Heart left ventricle (tissue), 13 donors: ENCODE data around the gene SLC22A23.

Source experiments
- CTCF ChIP-seq, 12 donors: fragments of 200-600 bp; sonication (generic) in 4 of 12; IDR thresholded peaks; one replicate each; pipeline versions ENCODE4 v1.5.0 to v1.8.0; 2018 to 2022; ENCODE audit warnings: antibody characterized with exemption in 12 of 12, mild to moderate bottlenecking in 5 of 12
- POLR2A ChIP-seq, 2 donors: fragments of 450-650 bp; IDR thresholded peaks; one replicate each; pipeline ENCODE4 v1.6.1; 2017; ENCODE audit warnings: antibody characterized with exemption in 2 of 2, mild to moderate bottlenecking in 2 of 2, moderate library complexity in 2 of 2
- donor health status: ischemic (EF 13 %, LVEDD 7.1; RV severe dilation, severe dysfunction).
- donor health status: DM: no; HTN: yes; CAD: no.
- donor health status: DM: no; HTN: no; CAD: no.
- donor health status: ischemic (EF 25% LVEDD 6.9; RV normal size, moderate dysfunction).
- donor health status: ischemic (EF 25% LVEDD 5.7; RV mildly dilated, moderate dysfunction).
- donor health status: ischemic (EF 35%, LVEDD 5.7; RV mildly dilated, moderate dysfunction).
- donor health status: nonischemic (EF 11% LVEDD 7.7; RV severe dilation, severe dysfunction).
- donor health status: DM: yes; HTN: yes; CAD: no.
- donor health status: PGD.
- donor health status: ischemic (EF 29% LVEDD 5.4; RV normal size, mild dysfunction).
- donor health status: nonischemic (EF 23%, LVEDD 6.1; RV moderate dilation, normal function).

GRCh38 chr6:3251462-3252314, 205.2 kb downstream of the SLC22A23 start:
- peak; percentile 93 to 99 (median 97) for TF ChIP-seq CTCF (IDR thresholded peaks at IDR 0.05)
- peak in 1 of 2 donors; percentile 14 for TF ChIP-seq POLR2A (IDR thresholded peaks at IDR 0.05)
